GM12874 (cell line): ENCODE results near the gene IRF2BPL.

Source experiments
- TF ChIP-seq, protein P1 (sequence below): IDR thresholded peaks from 2 replicates; pipeline ENCODE4 v1.5.1; 2011; ENCODE audit warnings: low read depth, mild to moderate bottlenecking, control low read depth, low read length, moderate library complexity; ENCODE audit not compliant: insufficient read depth

IRF2BPL gene

DNA sequence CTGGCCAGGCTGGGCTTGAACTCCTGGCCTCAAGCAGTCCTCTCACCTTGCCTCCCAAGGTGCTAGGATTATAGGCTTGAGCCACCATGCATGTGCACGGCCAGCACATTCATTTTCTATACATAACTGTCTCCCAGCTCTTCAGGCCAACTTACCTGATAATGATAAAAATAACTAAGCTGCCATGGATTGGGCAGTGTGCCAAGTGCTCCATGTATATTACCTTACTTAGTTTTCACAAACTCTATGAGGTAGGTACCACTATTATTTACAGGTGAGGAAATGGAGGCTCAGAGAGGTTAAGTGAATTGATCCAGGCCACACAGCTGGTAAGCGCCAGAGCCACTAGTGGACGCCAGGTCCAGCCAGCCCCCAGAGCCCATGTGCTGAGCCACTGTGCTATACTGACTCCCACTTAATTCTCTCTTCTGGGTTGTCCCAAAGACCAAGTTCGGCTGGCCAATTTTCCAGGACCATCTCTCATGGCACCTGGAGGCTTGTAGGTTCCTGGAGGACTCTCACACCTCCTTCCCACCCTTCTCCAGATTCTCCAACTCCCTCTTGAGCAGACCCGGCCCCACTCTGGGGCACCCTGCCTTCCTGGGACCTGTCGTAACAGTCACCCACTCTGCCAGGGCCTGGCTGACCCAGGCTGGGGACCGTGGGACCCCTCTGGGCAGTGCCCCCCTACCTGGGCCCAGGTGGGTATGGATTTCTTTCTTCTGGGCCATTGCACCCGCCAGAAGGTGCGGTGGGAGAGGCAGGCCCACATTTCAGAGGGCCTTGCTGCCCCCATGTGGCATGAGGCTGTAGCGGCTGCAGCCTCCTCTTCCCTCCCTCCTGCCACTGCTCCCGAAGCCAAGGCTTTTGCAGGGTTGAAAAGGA lies 39.4 kb upstream of the IRF2BPL start:
- TF ChIP-seq, protein P1, sequence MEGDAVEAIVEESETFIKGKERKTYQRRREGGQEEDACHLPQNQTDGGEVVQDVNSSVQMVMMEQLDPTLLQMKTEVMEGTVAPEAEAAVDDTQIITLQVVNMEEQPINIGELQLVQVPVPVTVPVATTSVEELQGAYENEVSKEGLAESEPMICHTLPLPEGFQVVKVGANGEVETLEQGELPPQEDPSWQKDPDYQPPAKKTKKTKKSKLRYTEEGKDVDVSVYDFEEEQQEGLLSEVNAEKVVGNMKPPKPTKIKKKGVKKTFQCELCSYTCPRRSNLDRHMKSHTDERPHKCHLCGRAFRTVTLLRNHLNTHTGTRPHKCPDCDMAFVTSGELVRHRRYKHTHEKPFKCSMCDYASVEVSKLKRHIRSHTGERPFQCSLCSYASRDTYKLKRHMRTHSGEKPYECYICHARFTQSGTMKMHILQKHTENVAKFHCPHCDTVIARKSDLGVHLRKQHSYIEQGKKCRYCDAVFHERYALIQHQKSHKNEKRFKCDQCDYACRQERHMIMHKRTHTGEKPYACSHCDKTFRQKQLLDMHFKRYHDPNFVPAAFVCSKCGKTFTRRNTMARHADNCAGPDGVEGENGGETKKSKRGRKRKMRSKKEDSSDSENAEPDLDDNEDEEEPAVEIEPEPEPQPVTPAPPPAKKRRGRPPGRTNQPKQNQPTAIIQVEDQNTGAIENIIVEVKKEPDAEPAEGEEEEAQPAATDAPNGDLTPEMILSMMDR, result peak; percentile 92

DNA sequence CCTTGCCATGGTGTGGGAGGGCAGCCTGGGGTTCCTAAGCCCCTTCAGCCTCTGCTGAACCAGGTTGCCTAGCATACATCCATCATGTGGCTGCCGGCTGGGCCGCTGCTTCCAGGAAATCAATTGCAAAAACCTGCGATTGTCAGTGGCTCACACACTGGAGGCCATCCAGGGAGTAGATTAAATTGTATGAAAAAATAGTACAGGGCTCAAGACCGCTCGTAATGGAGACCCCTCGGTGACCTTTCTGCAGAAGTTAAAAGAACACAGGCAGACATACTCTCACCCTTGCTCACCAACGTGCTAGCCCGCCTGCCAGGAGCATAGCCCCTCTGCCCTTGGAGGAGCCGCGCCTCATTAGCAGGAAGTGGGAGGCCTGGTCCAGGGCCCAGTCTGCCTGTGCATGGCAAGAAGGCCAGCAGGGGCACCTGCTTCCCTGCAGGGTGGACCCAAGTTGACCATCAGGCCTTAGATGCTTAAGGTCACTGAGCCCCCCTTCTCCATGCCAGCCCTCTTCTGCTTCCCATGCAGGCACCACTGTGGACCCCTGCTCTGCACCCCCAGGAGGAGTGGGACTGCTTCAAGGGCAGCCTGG lies 38.2 kb upstream of the IRF2BPL start:
- TF ChIP-seq, protein P1, result no peak

DNA sequence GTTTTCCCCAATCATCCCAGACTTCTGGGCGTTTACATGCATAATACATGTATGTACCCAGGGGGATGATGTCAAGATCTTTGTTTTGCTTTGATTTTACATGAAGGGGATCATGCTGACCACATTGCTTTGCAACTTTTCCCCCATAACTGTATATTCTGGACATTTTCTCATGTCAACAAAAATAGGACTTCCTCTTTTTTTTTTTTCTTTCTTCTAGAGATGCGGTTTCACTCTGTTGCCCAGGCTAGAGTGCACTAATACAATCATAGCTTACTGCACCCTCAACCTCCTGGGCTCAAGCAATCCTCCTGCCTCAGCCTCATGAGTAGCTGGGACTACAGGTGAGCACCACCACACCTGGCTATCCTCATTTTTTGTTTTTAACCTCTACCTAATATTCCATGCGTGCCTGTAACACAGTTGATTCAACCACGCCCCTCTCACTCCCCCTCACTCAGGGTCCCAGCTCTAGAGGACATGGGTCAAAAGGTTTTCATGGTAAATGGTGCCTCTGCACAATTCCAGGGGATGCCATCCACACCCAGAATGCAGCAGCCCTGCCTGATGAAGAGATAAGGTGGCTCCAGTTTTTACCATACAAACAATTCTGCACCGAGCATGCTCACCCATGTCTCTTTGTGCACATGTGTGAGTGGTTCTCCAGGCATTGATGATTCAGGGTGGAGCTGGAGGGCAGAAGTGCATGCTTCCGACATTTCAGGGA lies 37.5 kb upstream of the IRF2BPL start:
- TF ChIP-seq, protein P1, result no peak

DNA sequence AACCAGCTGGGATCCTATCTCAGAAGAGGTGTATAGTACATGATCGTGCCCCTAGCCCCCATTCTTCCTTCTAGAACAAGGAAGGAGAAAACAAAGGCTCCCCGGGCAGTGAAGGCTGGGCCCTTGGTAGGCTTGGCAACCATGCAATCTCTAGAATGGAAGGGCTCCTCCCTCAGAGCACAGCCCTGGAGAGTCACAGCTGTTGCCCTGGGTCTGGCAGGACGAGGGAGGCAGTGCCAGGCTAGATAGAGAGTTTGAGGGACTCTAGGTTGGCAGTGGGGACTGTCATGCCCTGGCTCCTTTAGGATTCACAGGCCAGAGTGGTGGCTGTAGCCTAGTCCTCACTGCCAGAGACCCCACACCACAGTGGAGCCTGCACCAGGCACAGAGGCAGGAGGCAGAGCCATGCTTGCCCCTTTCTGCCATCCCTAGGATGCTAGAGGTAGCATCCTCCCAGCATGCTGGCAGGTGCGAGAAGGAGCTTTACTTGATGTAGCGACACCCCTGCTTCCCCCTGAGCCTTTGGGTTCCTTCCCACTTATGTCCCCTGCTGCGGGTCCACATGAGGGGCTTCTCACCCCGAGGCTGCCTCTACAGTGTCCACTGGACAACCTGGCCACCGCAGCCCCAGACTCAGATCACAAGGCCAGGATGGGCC lies 36.1 kb upstream of the IRF2BPL start:
- TF ChIP-seq, protein P1, result no peak

DNA sequence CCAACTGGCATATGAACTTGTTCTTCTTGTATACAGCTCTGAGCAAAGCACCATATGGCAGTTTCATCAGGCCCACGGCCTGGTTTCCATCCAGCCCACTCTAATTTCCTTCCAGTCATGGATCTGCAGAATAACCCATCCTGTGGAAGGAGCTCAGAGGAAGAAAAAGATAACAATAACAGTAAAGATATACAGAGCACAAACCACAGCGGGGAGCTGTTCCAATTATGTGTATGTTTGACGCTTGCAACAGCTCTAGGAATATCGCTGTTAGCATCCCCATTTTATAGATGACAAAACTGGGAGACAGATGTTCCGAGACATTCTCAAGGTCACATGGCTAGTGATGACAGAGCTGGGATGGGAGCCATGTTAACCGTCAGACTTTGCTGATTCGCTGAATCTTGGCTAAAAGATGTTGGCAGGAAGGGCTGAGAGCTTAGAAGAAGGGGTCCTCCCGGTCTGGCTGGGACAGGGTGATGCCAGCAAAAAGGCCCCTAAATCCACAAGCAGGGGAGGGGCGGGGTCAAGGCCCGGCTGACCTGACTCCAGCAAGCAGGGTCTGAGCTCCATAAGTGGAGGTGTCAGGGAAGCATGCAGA lies 35.2 kb upstream of the IRF2BPL start:
- TF ChIP-seq, protein P1, result no peak

DNA sequence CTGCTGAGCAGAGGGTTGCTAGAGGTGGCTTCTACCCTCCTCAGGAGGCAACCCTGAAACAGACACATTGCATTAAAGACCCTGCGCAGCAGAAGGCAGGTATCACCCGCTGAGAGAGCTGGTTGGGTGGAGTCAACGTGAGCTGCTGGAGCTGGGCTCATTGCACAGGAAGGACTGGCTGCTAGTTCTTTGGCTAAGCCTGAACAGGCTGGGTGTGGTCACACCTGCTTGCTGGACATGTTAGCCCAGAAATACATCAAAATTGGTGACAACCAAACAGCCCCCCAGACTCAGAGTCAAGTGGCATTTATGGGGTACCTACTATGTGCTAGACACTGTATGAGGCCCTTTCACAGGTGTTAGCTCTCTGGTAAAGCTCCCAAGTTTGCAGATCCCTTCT lies 33.8 kb upstream of the IRF2BPL start:
- TF ChIP-seq, protein P1, result no peak
